Epithelial cell of proximal tubule (primary cell): ENCODE data around the gene TMEM171. TPM values are rescaled to one million over a fixed set of nuclear protein-coding genes. Genes with fewer than 3 reads are reported as not detected.

ENCODE experiments used
- DNase-seq: peaks from one replicate; pipeline ENCODE4 v3.0.0-alpha.2; 2011; ENCODE audit warnings: low read depth
- H3K4me3 ChIP-seq: 2 replicates; pipeline ENCODE4 v1.5.1; 2011; ENCODE audit warnings: low read depth, mild to moderate bottlenecking, low read length
- CTCF ChIP-seq: conservative IDR thresholded peaks from 2 replicates; pipeline ENCODE4 v1.5.1; 2012; ENCODE audit warnings: low read depth, mild to moderate bottlenecking, low read length
- total RNA-seq: library from RNA; depleted of rRNA; stranded (reverse); fragments of >200 nt; gene quantifications from 2 replicates; pipeline ENCODE4 v1.2.3, GENCODE V29; 2015

TMEM171 gene
- total RNA-seq, 1 donor from 2014 or later = 10.6 TPM

- no peak for DNase-seq
- H3K4me3 ChIP-seq = no peak overlapping the region
- TF ChIP-seq CTCF = no peak
These were observed 15.7 kb downstream of the TMEM171 start for GRCh38 chr5:73136055-73136562.

DNA sequence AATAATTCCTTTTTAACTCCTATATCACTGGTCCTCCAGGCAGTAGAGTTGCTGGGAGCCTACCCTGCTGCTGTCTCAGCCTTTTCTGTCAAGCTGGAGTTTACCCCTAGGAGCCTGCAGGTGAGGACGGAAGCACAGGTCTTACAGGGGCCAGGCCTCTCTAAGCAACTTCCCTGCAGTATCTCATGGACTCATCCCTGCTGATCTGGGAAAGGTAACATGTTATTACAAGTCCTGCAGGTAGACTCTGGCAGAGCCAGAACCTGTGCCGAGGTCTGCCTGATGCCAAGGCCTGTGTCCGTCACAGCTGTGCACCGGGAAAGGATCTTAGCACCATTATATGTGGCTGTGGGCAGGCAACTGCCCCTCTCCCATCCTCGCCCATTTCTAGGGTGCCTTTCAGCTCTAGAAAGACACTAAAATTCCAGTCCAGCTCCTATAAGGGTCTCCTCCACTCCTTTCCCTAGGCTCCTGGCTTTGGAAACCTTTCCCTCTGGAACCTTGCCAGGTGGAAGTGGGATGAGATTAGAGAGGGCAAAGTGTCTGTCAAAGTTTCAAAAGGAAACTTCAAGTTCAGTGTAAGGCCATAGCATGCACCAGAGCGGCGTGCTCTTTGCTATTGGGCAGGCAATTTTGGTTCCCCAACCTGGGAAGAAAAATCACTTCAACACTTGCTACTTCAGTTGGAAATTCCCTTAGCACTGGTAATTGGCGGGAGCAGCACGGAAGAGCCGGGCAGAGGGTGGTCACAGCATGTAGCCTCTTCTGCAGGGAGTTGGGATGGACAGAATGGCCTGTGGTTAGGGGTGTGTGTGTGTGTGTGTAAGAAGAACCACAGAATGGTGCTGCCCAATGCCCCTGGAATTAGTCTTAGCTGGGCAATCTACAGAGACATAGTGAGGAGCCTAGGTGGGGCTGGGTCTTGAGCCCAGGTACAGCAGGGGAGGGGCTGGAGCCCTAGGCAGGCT lies 17.5 kb downstream of the TMEM171 start:
- no peak for DNase-seq
- TF ChIP-seq CTCF = no peak
- no peak overlapping the region for H3K4me3 ChIP-seq

GRCh38 chr5:73139485-73139884 lies 19.1 kb downstream of the TMEM171 start:
- H3K4me3 ChIP-seq = no peak overlapping the region
- no peak for TF ChIP-seq CTCF
- DNase-seq = no peak

DNA sequence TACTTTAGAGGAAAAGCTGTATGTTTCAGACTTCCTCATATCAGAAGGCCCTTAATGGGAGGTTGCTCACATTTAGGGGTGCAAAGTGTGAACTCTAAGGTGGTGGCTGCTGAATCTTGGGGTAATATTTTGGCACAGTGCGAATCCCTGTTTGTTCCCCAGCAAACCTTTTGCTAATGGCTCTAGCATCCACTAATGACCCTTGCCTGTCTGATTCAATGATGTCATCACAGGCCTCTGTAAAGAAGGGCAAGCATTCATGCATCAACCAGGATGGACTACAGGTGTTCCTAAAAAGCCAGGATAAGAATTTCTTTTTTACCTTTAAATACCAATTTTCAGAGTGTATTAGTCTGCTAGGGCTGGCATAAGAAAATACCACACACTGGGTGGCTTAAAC lies 20.4 kb downstream of the TMEM171 start:
- no peak overlapping the region for H3K4me3 ChIP-seq
- no peak for DNase-seq
- TF ChIP-seq CTCF = no peak

DNA sequence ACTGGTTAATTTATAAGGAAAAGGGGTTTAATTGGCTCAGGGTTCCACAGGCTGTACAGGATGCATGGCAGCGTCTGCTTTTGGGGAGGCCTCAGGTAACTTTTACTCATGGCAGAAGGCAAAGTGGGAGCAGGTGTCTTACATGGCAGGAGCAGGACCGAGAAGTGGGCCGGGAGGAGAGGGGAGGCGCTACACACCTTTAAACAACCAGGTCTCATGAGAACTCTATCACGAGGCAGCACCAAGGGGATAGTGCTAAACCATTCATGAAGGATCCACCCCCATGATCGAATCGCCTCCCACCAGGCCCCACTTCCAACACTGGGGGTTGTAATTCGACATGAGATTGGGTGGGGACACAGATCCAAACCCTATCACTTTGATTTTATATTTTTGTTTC lies 21.7 kb downstream of the TMEM171 start:
- no peak for TF ChIP-seq CTCF
- no peak overlapping the region for H3K4me3 ChIP-seq
- DNase-seq = no peak

- no peak for TF ChIP-seq CTCF
- no peak for DNase-seq
- H3K4me3 ChIP-seq = no peak overlapping the region
These were observed 23.3 kb downstream of the TMEM171 start for GRCh38 chr5:73143716-73144115.

- no peak for TF ChIP-seq CTCF
- no peak overlapping the region for H3K4me3 ChIP-seq
- DNase-seq = no peak
These were observed 29.2 kb downstream of the TMEM171 start for GRCh38 chr5:73149540-73149939.
